Nephron progenitor cell (in vitro differentiated cells): ENCODE data around the gene KIF22.
A peak's percentile ranks its signal among the peaks of the same experiment; 100 is the strongest.

ENCODE experiments used
- DNase-seq: peaks from one replicate; pipeline ENCODE4 v3.0.0; 2021
- H3K27ac Mint-ChIP-seq: 2 replicates; pipeline ENCODE4 v1.8.0; 2021; ENCODE audit warnings: mild to moderate bottlenecking, moderate library complexity, mixed read lengths
- H3K27me3 Mint-ChIP-seq: 2 replicates; pipeline ENCODE4 v1.8.0; 2021; ENCODE audit warnings: mild to moderate bottlenecking, low read depth, mixed read lengths; ENCODE audit not compliant: poor library complexity
- H3K36me3 Mint-ChIP-seq: 2 replicates; pipeline ENCODE4 v1.8.0; 2021; ENCODE audit warnings: low read depth, mixed read lengths
- H3K4me1 Mint-ChIP-seq: 2 replicates; pipeline ENCODE4 v1.8.0; 2021; ENCODE audit warnings: mixed read lengths
- H3K4me3 Mint-ChIP-seq: 2 replicates; pipeline ENCODE4 v1.8.0; 2021; ENCODE audit warnings: mild to moderate bottlenecking, moderate library complexity, mixed read lengths
- H3K9me3 Mint-ChIP-seq: 2 replicates; pipeline ENCODE4 v1.8.0; 2021; ENCODE audit warnings: mild to moderate bottlenecking, moderate library complexity, mixed read lengths
- CTCF ChIP-seq: fragments of 200-600 bp; sonication (generic); IDR thresholded peaks from 2 replicates; pipeline ENCODE4 v1.5.0; 2021; ENCODE audit warnings: antibody characterized with exemption

The KIF22 gene

DNA sequence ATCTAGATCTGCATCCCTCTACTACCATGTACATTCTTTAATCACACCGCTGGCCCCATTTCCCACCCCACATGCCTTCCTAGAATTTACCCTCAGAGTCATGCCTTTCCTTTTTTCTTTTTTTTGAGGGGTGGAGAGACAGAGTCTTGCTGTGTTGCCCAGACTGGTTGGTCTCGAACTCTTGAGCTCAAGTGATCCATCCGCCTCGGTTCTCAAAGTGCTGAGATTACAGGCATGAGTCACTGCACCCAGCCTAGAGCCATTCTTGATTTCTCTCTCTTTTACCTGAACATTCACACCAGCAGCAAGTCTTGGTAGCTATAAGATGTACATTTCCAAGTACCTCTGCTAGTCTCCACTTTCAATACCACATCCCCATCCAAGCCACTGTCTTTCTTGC lies 27.5 kb downstream of the KIF22 start:
- Mint-ChIP-seq H3K27me3 (no peaks in the 10 kb centered on the region), H3K4me3 (peak overlapping the region; percentile 74), H3K27ac (peak overlapping the region; percentile 30), H3K4me1 (peaks cover 90% of the 10 kb centered on the region), H3K9me3 (no peaks in the 10 kb centered on the region), H3K36me3 (peaks cover 21% of the 10 kb centered on the region)
- no peak for TF ChIP-seq CTCF
- no peak for DNase-seq

GRCh38 chr16:29819506-29819905 lies 29.0 kb downstream of the KIF22 start:
- H3K4me3 Mint-ChIP-seq, result peak overlapping the region; percentile 57

DNA sequence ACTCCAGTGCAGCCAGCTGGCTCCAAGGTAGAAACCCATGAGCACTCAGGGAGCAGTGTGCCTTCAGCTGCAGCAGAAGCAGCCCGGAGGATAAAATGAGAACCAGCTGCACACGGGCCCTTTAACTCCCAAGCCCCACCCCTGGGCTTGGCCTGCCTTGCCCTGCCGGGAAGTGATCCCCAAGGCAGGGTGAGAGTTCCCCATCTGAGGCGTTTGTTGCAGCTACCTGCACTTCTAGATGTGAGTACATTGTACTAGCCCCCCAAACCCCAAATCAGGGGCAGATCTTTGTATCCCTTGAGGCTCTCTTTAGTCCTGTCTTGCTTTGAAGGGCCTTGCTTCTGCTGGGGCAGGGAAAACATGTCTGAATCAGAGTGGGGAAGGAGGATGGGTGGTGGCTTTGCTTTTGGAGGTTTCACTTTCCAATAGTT lies 29.7 kb downstream of the KIF22 start, which contains the start of gene MVP:
Gene MVP (plus strand): TSS at position 192 of the 431 bp plus-strand sequence. CDS start 10,088 bp downstream, outside the sequence.
- Mint-ChIP-seq H3K9me3 (no peaks in the 10 kb centered on the region), H3K4me3 (peak within 1 kb of the TSS; percentile 57), H3K27ac (peak within 1 kb of the TSS; percentile 85), H3K4me1 (peaks cover 72% of the 10 kb centered on the region), H3K36me3 (peaks cover 21% of the 10 kb centered on the region), H3K27me3 (peaks cover 3% of the 10 kb centered on the region)
- DNase-seq, result peak; percentile 27
- no peak for TF ChIP-seq CTCF

More at GRCh38 chr16:29819506-29819905, 29.0 kb downstream of the KIF22 start:
- peak overlapping the region; percentile 85 for H3K27ac Mint-ChIP-seq
- H3K36me3 Mint-ChIP-seq, result peaks cover 21% of the 10 kb centered on the region
- no peaks in the 10 kb centered on the region for H3K9me3 Mint-ChIP-seq
- peaks cover 76% of the 10 kb centered on the region for H3K4me1 Mint-ChIP-seq
- DNase-seq, result no peak
- TF ChIP-seq CTCF, result no peak
- no peaks in the 10 kb centered on the region for H3K27me3 Mint-ChIP-seq

- TF ChIP-seq CTCF, result no peak
- Mint-ChIP-seq H3K4me3 (peak overlapping the region; percentile 57), H3K27me3 (peaks cover 3% of the 10 kb centered on the region), H3K9me3 (no peaks in the 10 kb centered on the region), H3K27ac (peak overlapping the region; percentile 76), H3K4me1 (peaks cover 68% of the 10 kb centered on the region), H3K36me3 (peaks cover 21% of the 10 kb centered on the region)
- no peak for DNase-seq
These were observed 30.4 kb downstream of the KIF22 start for GRCh38 chr16:29820730-29821642.

DNA sequence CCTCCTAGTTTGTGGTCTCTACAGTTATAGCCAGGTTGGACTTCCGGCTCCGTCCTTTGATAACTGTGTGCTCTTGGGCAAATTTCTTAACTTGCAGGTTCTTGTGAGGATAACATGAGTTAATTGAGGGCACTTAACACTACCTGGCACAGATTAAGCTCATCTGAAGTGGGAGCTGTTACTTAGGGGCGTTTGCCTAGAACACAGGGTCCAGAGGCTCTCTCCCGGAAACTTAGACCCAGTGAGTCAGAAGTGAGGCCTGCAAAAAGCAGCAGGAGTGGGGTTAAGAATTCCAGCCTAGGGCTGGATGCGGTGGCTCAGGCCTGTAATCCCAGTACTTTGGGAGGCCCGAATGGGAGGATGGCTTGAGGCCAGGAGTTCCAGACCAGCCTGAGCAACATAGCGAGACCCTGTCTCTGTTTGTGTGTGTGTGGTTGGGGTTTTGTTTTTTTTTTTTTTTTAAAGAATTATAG lies 31.1 kb downstream of the KIF22 start:
- peaks cover 21% of the 10 kb centered on the region for H3K36me3 Mint-ChIP-seq
- peaks cover 62% of the 10 kb centered on the region for H3K4me1 Mint-ChIP-seq
- peak overlapping the region; percentile 86 for H3K27ac Mint-ChIP-seq
- H3K4me3 Mint-ChIP-seq, result no peak overlapping the region
- no peak for TF ChIP-seq CTCF
- no peak for DNase-seq
- H3K27me3 Mint-ChIP-seq, result peaks cover 3% of the 10 kb centered on the region
- no peaks in the 10 kb centered on the region for H3K9me3 Mint-ChIP-seq
